Keratinocyte (primary cell): Measurements from ENCODE around the gene CORO1C. TPM values are rescaled to one million over a fixed set of nuclear protein-coding genes. Genes with fewer than 3 reads are reported as not detected.

Source experiments
- DNase-seq: peaks from one replicate; pipeline ENCODE4 v3.0.0-alpha.2; 2011; ENCODE audit warnings: low read depth, missing footprints, low spot score
- FAIRE-seq: peaks from 2 replicates; lab custom pipeline; 2011; peaks lifted over from hg19 to GRCh38; lab: Jason Lieb, UNC
- H2AFZ ChIP-seq: 2 replicates; pipeline ENCODE4 v1.6.0; 2012; ENCODE audit warnings: low read length, control low read depth, inconsistent platforms; ENCODE audit not compliant: control insufficient read depth
- H3K27ac ChIP-seq: 2 replicates; pipeline ENCODE4 v1.5.1; 2011; ENCODE audit warnings: low read length; ENCODE audit not compliant: control insufficient read depth, insufficient read depth
- H3K27me3 ChIP-seq: 3 replicates; pipeline ENCODE4 v1.6.0; 2011; ENCODE audit warnings: low read length; ENCODE audit not compliant: control insufficient read depth, insufficient read depth; ENCODE audit errors: extremely low read depth
- H3K36me3 ChIP-seq, 2 experiments: 2 replicates in 1 of 2; 3 replicates in 1 of 2; pipeline ENCODE4 v1.5.1; 2011; ENCODE audit warnings: low read length in 2 of 2, mild to moderate bottlenecking in 1 of 2; ENCODE audit not compliant: control insufficient read depth in 2 of 2, insufficient read depth in 2 of 2; ENCODE audit errors: extremely low read depth in 1 of 2
- H3K4me1 ChIP-seq: 3 replicates; pipeline ENCODE4 v1.5.1; 2011; ENCODE audit warnings: low read length; ENCODE audit not compliant: control insufficient read depth, insufficient read depth; ENCODE audit errors: extremely low read depth
- H3K4me2 ChIP-seq: 3 replicates; pipeline ENCODE4 v1.6.0; 2011; ENCODE audit warnings: low read depth, low read length; ENCODE audit not compliant: control insufficient read depth, insufficient read depth; ENCODE audit errors: extremely low read depth
- H3K4me3 ChIP-seq, 3 experiments: fragments of 200-600 bp in 1 of 3; sonication (generic) in 1 of 3; 2 replicates in 2 of 3; 3 replicates in 1 of 3; pipeline ENCODE4 v1.5.1; 2011 to 2016; ENCODE audit warnings: low read length in 3 of 3, mild to moderate bottlenecking in 3 of 3, control low read depth in 2 of 3, inconsistent platforms in 1 of 3, low read depth in 1 of 3, mixed read lengths in 1 of 3, mixed run types in 1 of 3, moderate library complexity in 1 of 3; ENCODE audit not compliant: control insufficient read depth in 2 of 3, insufficient read depth in 2 of 3; ENCODE audit errors: extremely low read depth in 1 of 3
- H3K79me2 ChIP-seq: 2 replicates; pipeline ENCODE4 v1.6.0; 2012; ENCODE audit warnings: low read length; ENCODE audit not compliant: control insufficient read depth, insufficient read depth
- H3K9ac ChIP-seq: 3 replicates; pipeline ENCODE4 v1.6.0; 2011; ENCODE audit warnings: low read length; ENCODE audit not compliant: control insufficient read depth, insufficient read depth; ENCODE audit errors: extremely low read depth
- H3K9me1 ChIP-seq: 3 replicates; pipeline ENCODE4 v1.6.0; 2011; ENCODE audit warnings: low read length; ENCODE audit not compliant: control insufficient read depth, insufficient read depth; ENCODE audit errors: extremely low read depth
- H3K9me3 ChIP-seq: 2 replicates; pipeline ENCODE4 v1.5.1; 2012; ENCODE audit warnings: low read depth, low read length; ENCODE audit not compliant: control insufficient read depth
- H4K20me1 ChIP-seq: 3 replicates; pipeline ENCODE4 v1.6.0; 2011; ENCODE audit warnings: low read length; ENCODE audit not compliant: control insufficient read depth, insufficient read depth; ENCODE audit errors: extremely low read depth
- CTCF ChIP-seq, 3 experiments: IDR thresholded peaks in 1 of 3; conservative IDR thresholded peaks in 1 of 3; optimal IDR thresholded peaks in 1 of 3; 2 replicates in 2 of 3; 3 replicates in 1 of 3; pipeline versions ENCODE3 to v1.5.1; 2011; ENCODE audit warnings: low read length in 3 of 3, mild to moderate bottlenecking in 3 of 3, moderate library complexity in 2 of 3, control low read depth in 1 of 3, inconsistent platforms in 1 of 3; ENCODE audit not compliant: insufficient read depth in 2 of 3; ENCODE audit errors: extremely low read depth in 1 of 3
- EZH2 ChIP-seq: IDR thresholded peaks from one replicate; pipeline ENCODE4 v1.6.1; 2012; ENCODE audit warnings: inconsistent platforms, mild to moderate bottlenecking, low read length, moderate library complexity
- dilution Hi-C: fragments of 300-500 bp; cut with MboI; formaldehyde crosslinking; loops from one replicate; pipeline ENCODE4 v1.7.0; 2020; ENCODE audit warnings: low sequenced_read_pairs; ENCODE audit not compliant: extremely low pct_ligation_motif_present
- polyA plus RNA-seq, 5 experiments: library from polyadenylated mRNA; depleted of rRNA in 3 of 5; stranded (reverse) in 3 of 5; stranded (forward) in 1 of 5; unstranded in 1 of 5; fragments of >200 nt; gene quantifications; 1 replicate in 1 of 5; 2 replicates in 3 of 5; 3 replicates in 1 of 5; pipeline versions ENCODE4 v1.2.1 to v1.2.3, GENCODE V29; 2011 to 2012; ENCODE audit warnings: missing spikeins in 2 of 5, low read depth in 1 of 5, low replicate concordance in 1 of 5

CORO1C gene
- polyA plus RNA-seq, 1 donor (not counting 4 experiments of a cell fraction or from before 2014, with no cell fraction given) = 283 TPM

GRCh38 chr12:108730365-108731104, 783 bp downstream of the CORO1C start:
- TF ChIP-seq CTCF (optimal IDR thresholded peaks at IDR 0.05 in 1 of 3, IDR thresholded peaks at IDR 0.05 in 1 of 3, conservative IDR thresholded peaks at IDR 0.05 in 1 of 3; ENCODE audit: extremely low read depth in 1 of 3, insufficient read depth in 2 of 3, low read length in 3 of 3) (no peak), EZH2 (no peak)
- H3K9me3 ChIP-seq = no peaks in the 10 kb centered on the region
- peaks cover 56% of the 10 kb centered on the region for H3K4me1 ChIP-seq
- H3K36me3 ChIP-seq = peaks cover 1 to 4% of the 10 kb centered on the region in 2 experiments
- no peaks in the 10 kb centered on the region for H3K27me3 ChIP-seq
- H3K4me3 ChIP-seq = peak overlapping the region; percentile 90 to 99 (median 93)
- H3K9me1 ChIP-seq = no peaks in the 10 kb centered on the region
- H3K27ac ChIP-seq = peak overlapping the region; percentile 100
- H4K20me1 ChIP-seq = peaks cover 5% of the 10 kb centered on the region
- FAIRE-seq (no peak), DNase-seq (no peak)
- H2AFZ ChIP-seq = no peak overlapping the region
- dilution Hi-C loops = no loop called here
- H3K79me2 ChIP-seq = peaks cover 55% of the 10 kb centered on the region
- peak overlapping the region; percentile 99 for H3K4me2 ChIP-seq
- H3K9ac ChIP-seq = peak overlapping the region; percentile 98

- FAIRE-seq (no peak), DNase-seq (no peak)
- H3K27ac ChIP-seq = peak overlapping the region; percentile 100
- no peak overlapping the region for H2AFZ ChIP-seq
- peak overlapping the region; percentile 98 for H3K9ac ChIP-seq
- H3K4me3 ChIP-seq = peak overlapping the region; percentile 90 to 99 (median 93)
- TF ChIP-seq CTCF (optimal IDR thresholded peaks at IDR 0.05 in 1 of 3, IDR thresholded peaks at IDR 0.05 in 1 of 3, conservative IDR thresholded peaks at IDR 0.05 in 1 of 3; ENCODE audit: extremely low read depth in 1 of 3, insufficient read depth in 2 of 3, low read length in 3 of 3) (no peak), EZH2 (no peak)
- H3K9me3 ChIP-seq = no peaks in the 10 kb centered on the region
- H3K79me2 ChIP-seq = peaks cover 62% of the 10 kb centered on the region
- no peaks in the 10 kb centered on the region for H3K27me3 ChIP-seq
- H3K9me1 ChIP-seq = no peaks in the 10 kb centered on the region
- peaks cover 5% of the 10 kb centered on the region for H4K20me1 ChIP-seq
- dilution Hi-C loops = no loop called here
- peaks cover 1 to 7% of the 10 kb centered on the region in 2 experiments for H3K36me3 ChIP-seq
- peaks cover 58% of the 10 kb centered on the region for H3K4me1 ChIP-seq
- peak overlapping the region; percentile 99 for H3K4me2 ChIP-seq
These were observed 1.5 kb downstream of the CORO1C start for GRCh38 chr12:108729612-108730364.
